Kidney (tissue), 14 donors: Measurements from ENCODE around the gene GFAP. TPM values are rescaled to one million over a fixed set of nuclear protein-coding genes. Genes with fewer than 3 reads are reported as not detected.

ENCODE experiments used
- DNase-seq, 5 donors: peaks; one replicate each; pipeline ENCODE4 v3.0.0-alpha.2; 2013 to 2020
- FAIRE-seq: peaks from 2 replicates; lab custom pipeline; 2012; peaks lifted over from hg19 to GRCh38; lab: Jason Lieb, UNC
- H3K27ac ChIP-seq, 2 donors: one replicate each; pipeline ENCODE4 v1.7.0; 2013; ENCODE audit warnings: low read depth in 2 of 2, low read length in 2 of 2, inconsistent platforms in 1 of 2
- H3K27me3 ChIP-seq: one replicate; pipeline ENCODE4 v1.7.1; 2013; ENCODE audit warnings: low read length, inconsistent platforms; ENCODE audit not compliant: control insufficient read depth, insufficient read depth
- H3K36me3 ChIP-seq, 3 donors: one replicate each; pipeline versions ENCODE4 v1.7.0 to v1.7.1; 2013; ENCODE audit warnings: low read length in 3 of 3, control low read depth in 1 of 3, inconsistent platforms in 1 of 3; ENCODE audit not compliant: insufficient read depth in 3 of 3, control insufficient read depth in 2 of 3
- H3K4me1 ChIP-seq, 3 donors: one replicate each; pipeline versions ENCODE4 v1.7.0 to v1.7.1; 2013; ENCODE audit warnings: low read length in 3 of 3, inconsistent platforms in 1 of 3, low read depth in 1 of 3; ENCODE audit not compliant: control insufficient read depth in 2 of 3, insufficient read depth in 2 of 3
- H3K4me3 ChIP-seq, 3 donors: one replicate each; pipeline versions ENCODE4 v1.7.0 to v1.8.1; 2013; ENCODE audit warnings: low read length in 3 of 3, control low read depth in 1 of 3, inconsistent platforms in 1 of 3
- H3K9ac ChIP-seq, 3 donors: one replicate each; pipeline versions ENCODE4 v1.7.0 to v1.7.1; 2013; ENCODE audit warnings: low read length in 3 of 3, control low read depth in 1 of 3, inconsistent platforms in 1 of 3
- H3K9me3 ChIP-seq, 3 donors: one replicate each; pipeline versions ENCODE4 v1.7.0 to v1.7.1; 2013; ENCODE audit warnings: low read length in 3 of 3, control low read depth in 1 of 3, inconsistent platforms in 1 of 3; ENCODE audit not compliant: control insufficient read depth in 2 of 3, insufficient read depth in 1 of 3
- CTCF ChIP-seq: IDR thresholded peaks from 3 replicates; pipeline ENCODE4 v1.5.1; 2012; ENCODE audit warnings: mild to moderate bottlenecking, moderate library complexity, borderline replicate concordance; ENCODE audit not compliant: insufficient read depth; ENCODE audit errors: extremely low read depth
- intact Hi-C: fragments of 100-400 bp; cut with DNase I; formaldehyde crosslinking; loops from one replicate; pipeline ENCODE4 v1.11.1; 2022
- polyA plus RNA-seq: library from polyadenylated mRNA; stranded (reverse); fragments of 350-450 nt; fragmentation: Illumina TruSeq; extraction: RNeasy Lipid Tissue Mini Kit (QIAGEN cat#74804); gene quantifications from one replicate; pipeline ENCODE4 v1.2.3, GENCODE V29; 2014; ENCODE audit warnings: low read depth, low replicate concordance; ENCODE audit not compliant: insufficient read depth
- total RNA-seq: library from RNA; stranded (reverse); fragmentation: NEBNext Ultra II Directional; extraction: Animal tissue kit (Norgen Biotek cat#: 25700); gene quantifications from one replicate; pipeline ENCODE4 v1.2.1, GENCODE V29; 2021
- donor health status: control.
- donor health status: control.
- donor health status: control.
- donor health status: control.
- donor health status: control.
- donor health status: DM: yes; HTN: yes; CAD: no.
- donor health status: Normal renal cell carcinoma (clear cell type).

Gene GFAP
- total and polyA plus RNA-seq, 2 donors from 2014 or later, result 1.4 to 2.3 TPM

- FAIRE-seq (no peak), DNase-seq (peak in 1 of 5 donors; percentile 51)
- TF ChIP-seq CTCF, result no peak
- no peak overlapping the region for H3K4me3 ChIP-seq
- peaks cover 0 to 4% (median 3%) of the 10 kb centered on the region in 3 donors for H3K4me1 ChIP-seq
- no peaks in the 10 kb centered on the region for H3K9me3 ChIP-seq
- H3K27ac ChIP-seq, result no peak overlapping the region
- H3K9ac ChIP-seq, result no peak overlapping the region
- intact Hi-C loops, result no loop called here
- H3K27me3 ChIP-seq, result no peaks in the 10 kb centered on the region
- no peaks in the 10 kb centered on the region for H3K36me3 ChIP-seq
Observed at GRCh38 chr17:44942456-44942855, 27.2 kb upstream of the GFAP start.

- no peaks in the 10 kb centered on the region for H3K36me3 ChIP-seq
- TF ChIP-seq CTCF, result no peak
- no peak for FAIRE-seq
- no peak overlapping the region for H3K4me3 ChIP-seq
- no peaks in the 10 kb centered on the region for H3K4me1 ChIP-seq
- intact Hi-C loops, result no loop called here
- no peaks in the 10 kb centered on the region for H3K27me3 ChIP-seq
- H3K9ac ChIP-seq, result no peak overlapping the region
- DNase-seq, result peak in 2 of 5 donors; percentile 24 to 41
- no peak overlapping the region for H3K27ac ChIP-seq
- no peaks in the 10 kb centered on the region for H3K9me3 ChIP-seq
Observed at GRCh38 chr17:44941712-44942331, 26.5 kb upstream of the GFAP start.

DNA sequence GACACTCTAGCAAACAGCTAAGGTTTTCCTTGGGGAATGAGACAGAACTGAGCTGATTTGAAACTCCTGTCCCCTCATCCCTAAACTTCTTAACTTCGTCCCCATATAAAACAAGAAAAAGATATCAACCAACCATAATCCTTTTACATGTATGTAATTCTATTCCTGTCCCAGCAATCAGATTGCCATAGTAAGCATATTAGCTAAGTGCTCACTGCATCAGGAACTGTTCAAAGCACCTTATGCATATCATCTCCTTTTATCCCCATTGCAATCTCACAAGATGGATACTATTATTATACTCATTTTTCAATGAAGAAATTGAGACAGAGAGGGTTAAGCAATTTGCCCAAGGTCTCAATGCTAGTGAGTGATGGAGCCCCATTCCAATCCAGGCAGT, 25.5 kb upstream of the GFAP start:
- no peak for TF ChIP-seq CTCF
- H3K9me3 ChIP-seq, result no peaks in the 10 kb centered on the region
- no peak overlapping the region for H3K4me3 ChIP-seq
- H3K9ac ChIP-seq, result no peak overlapping the region
- intact Hi-C loops, result no loop called here
- H3K27ac ChIP-seq, result no peak overlapping the region
- DNase-seq (no peak), FAIRE-seq (no peak)
- no peaks in the 10 kb centered on the region for H3K4me1 ChIP-seq
- H3K27me3 ChIP-seq, result no peaks in the 10 kb centered on the region
- H3K36me3 ChIP-seq, result no peaks in the 10 kb centered on the region

DNA sequence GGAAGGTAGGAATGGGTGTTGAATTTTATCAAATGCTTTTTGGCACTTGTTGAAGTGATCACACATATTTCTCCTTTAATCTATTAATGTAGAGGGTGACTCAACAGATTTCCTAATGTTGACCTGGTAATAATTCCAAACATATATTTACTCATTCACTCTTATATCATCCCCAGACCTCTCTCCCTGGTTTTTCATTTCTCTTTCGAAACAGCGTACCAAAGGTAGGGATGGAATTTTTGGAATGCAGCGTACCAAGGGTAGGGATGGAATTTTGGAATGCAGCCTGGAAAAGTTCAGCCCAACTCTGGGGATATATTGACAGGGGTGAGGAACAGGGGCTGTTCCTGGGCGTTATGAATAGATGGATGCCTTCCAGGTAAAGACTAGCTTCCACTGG, 25.0 kb upstream of the GFAP start:
- DNase-seq (no peak), FAIRE-seq (no peak)
- no peak overlapping the region for H3K9ac ChIP-seq
- H3K36me3 ChIP-seq, result no peaks in the 10 kb centered on the region
- intact Hi-C loops, result no loop called here
- no peaks in the 10 kb centered on the region for H3K9me3 ChIP-seq
- no peak overlapping the region for H3K27ac ChIP-seq
- H3K4me3 ChIP-seq, result no peak overlapping the region
- no peaks in the 10 kb centered on the region for H3K4me1 ChIP-seq
- TF ChIP-seq CTCF, result no peak
- H3K27me3 ChIP-seq, result no peaks in the 10 kb centered on the region
